Nephron progenitor cell (in vitro differentiated cells): ENCODE data around the gene ACOT8.

Experiments used
- DNase-seq: peaks from one replicate; pipeline ENCODE4 v3.0.0; 2021
- H3K27ac Mint-ChIP-seq: 2 replicates; pipeline ENCODE4 v1.8.0; 2021; ENCODE audit warnings: mild to moderate bottlenecking, moderate library complexity, mixed read lengths
- H3K27me3 Mint-ChIP-seq: 2 replicates; pipeline ENCODE4 v1.8.0; 2021; ENCODE audit warnings: mild to moderate bottlenecking, low read depth, mixed read lengths; ENCODE audit not compliant: poor library complexity
- H3K36me3 Mint-ChIP-seq: 2 replicates; pipeline ENCODE4 v1.8.0; 2021; ENCODE audit warnings: low read depth, mixed read lengths
- H3K4me1 Mint-ChIP-seq: 2 replicates; pipeline ENCODE4 v1.8.0; 2021; ENCODE audit warnings: mixed read lengths
- H3K4me3 Mint-ChIP-seq: 2 replicates; pipeline ENCODE4 v1.8.0; 2021; ENCODE audit warnings: mild to moderate bottlenecking, moderate library complexity, mixed read lengths
- H3K9me3 Mint-ChIP-seq: 2 replicates; pipeline ENCODE4 v1.8.0; 2021; ENCODE audit warnings: mild to moderate bottlenecking, moderate library complexity, mixed read lengths
- CTCF ChIP-seq: fragments of 200-600 bp; sonication (generic); IDR thresholded peaks from 2 replicates; pipeline ENCODE4 v1.5.0; 2021; ENCODE audit warnings: antibody characterized with exemption

Gene ACOT8

GRCh38 chr20:45828589-45828988 is 28.6 kb downstream of the ACOT8 start:
- H3K36me3 Mint-ChIP-seq, result no peaks in the 10 kb centered on the region
- no peak overlapping the region for H3K4me3 Mint-ChIP-seq

GRCh38 chr20:45827712-45828111 is 29.5 kb downstream of the ACOT8 start:
- no peak for TF ChIP-seq CTCF
- peaks cover 50% of the 10 kb centered on the region for H3K4me1 Mint-ChIP-seq

More at GRCh38 chr20:45828589-45828988, 28.6 kb downstream of the ACOT8 start:
- DNase-seq, result no peak
- TF ChIP-seq CTCF, result no peak
- H3K27ac Mint-ChIP-seq, result no peak overlapping the region
- no peaks in the 10 kb centered on the region for H3K9me3 Mint-ChIP-seq
- peaks cover 51% of the 10 kb centered on the region for H3K4me1 Mint-ChIP-seq
- H3K27me3 Mint-ChIP-seq, result peaks cover 22% of the 10 kb centered on the region

GRCh38 chr20:45827030-45827652 is 30.1 kb downstream of the ACOT8 start, which contains the start of gene TNNC2:
Gene TNNC2 (minus strand): TSS chr20:45827312. CDS start chr20:45827248, 64 bp downstream.
- Mint-ChIP-seq H3K4me3 (no peak within 1 kb of the TSS), H3K27ac (peak within 1 kb of the TSS; percentile 78)

More at GRCh38 chr20:45827712-45828111, 29.5 kb downstream of the ACOT8 start:
- H3K27me3 Mint-ChIP-seq, result peaks cover 31% of the 10 kb centered on the region
- no peaks in the 10 kb centered on the region for H3K9me3 Mint-ChIP-seq
- no peak overlapping the region for H3K4me3 Mint-ChIP-seq
- no peak overlapping the region for H3K27ac Mint-ChIP-seq
- no peak for DNase-seq
- no peaks in the 10 kb centered on the region for H3K36me3 Mint-ChIP-seq

GRCh38 chr20:45826381-45827019 is 30.7 kb downstream of the ACOT8 start:
- H3K4me3 Mint-ChIP-seq, result no peak overlapping the region
- DNase-seq, result no peak
- H3K27ac Mint-ChIP-seq, result peak overlapping the region; percentile 78
- H3K4me1 Mint-ChIP-seq, result peaks cover 59% of the 10 kb centered on the region
- no peaks in the 10 kb centered on the region for H3K9me3 Mint-ChIP-seq
- no peak for TF ChIP-seq CTCF
- H3K36me3 Mint-ChIP-seq, result no peaks in the 10 kb centered on the region
- peaks cover 35% of the 10 kb centered on the region for H3K27me3 Mint-ChIP-seq

More at GRCh38 chr20:45827030-45827652, 30.1 kb downstream of the ACOT8 start, which contains the start of gene TNNC2:
- Mint-ChIP-seq H3K27me3 (peaks cover 35% of the 10 kb centered on the region), H3K9me3 (no peaks in the 10 kb centered on the region), H3K36me3 (no peaks in the 10 kb centered on the region), H3K4me1 (peaks cover 56% of the 10 kb centered on the region)
- TF ChIP-seq CTCF, result no peak
- no peak for DNase-seq

- H3K4me1 Mint-ChIP-seq, result peaks cover 59% of the 10 kb centered on the region
- H3K9me3 Mint-ChIP-seq, result no peaks in the 10 kb centered on the region
- no peak overlapping the region for H3K27ac Mint-ChIP-seq
- TF ChIP-seq CTCF, result no peak
- H3K27me3 Mint-ChIP-seq, result peaks cover 38% of the 10 kb centered on the region
- H3K4me3 Mint-ChIP-seq, result peak overlapping the region; percentile 54
- H3K36me3 Mint-ChIP-seq, result no peaks in the 10 kb centered on the region
- DNase-seq, result peak; percentile 25
Measured at GRCh38 chr20:45823949-45824835, 33.0 kb downstream of the ACOT8 start.
